GM18508 (cell line): Measurements from ENCODE around the gene OXLD1.
A peak's percentile ranks its signal among the peaks of the same experiment; 100 is the strongest.
"Not testable (repeated sequence)": the region's sequence is repeated elsewhere in the genome, so short reads cannot be mapped to it uniquely, and the experiment has no call there.

ENCODE experiments used
- ATAC-seq: cut with Tn5 transposase; IDR thresholded peaks from one replicate; pipeline ENCODE4 v1.9.1; 2021; ENCODE audit warnings: moderate number of reproducible peaks; ENCODE audit not compliant: insufficient read depth, unreplicated experiment

Gene OXLD1

DNA sequence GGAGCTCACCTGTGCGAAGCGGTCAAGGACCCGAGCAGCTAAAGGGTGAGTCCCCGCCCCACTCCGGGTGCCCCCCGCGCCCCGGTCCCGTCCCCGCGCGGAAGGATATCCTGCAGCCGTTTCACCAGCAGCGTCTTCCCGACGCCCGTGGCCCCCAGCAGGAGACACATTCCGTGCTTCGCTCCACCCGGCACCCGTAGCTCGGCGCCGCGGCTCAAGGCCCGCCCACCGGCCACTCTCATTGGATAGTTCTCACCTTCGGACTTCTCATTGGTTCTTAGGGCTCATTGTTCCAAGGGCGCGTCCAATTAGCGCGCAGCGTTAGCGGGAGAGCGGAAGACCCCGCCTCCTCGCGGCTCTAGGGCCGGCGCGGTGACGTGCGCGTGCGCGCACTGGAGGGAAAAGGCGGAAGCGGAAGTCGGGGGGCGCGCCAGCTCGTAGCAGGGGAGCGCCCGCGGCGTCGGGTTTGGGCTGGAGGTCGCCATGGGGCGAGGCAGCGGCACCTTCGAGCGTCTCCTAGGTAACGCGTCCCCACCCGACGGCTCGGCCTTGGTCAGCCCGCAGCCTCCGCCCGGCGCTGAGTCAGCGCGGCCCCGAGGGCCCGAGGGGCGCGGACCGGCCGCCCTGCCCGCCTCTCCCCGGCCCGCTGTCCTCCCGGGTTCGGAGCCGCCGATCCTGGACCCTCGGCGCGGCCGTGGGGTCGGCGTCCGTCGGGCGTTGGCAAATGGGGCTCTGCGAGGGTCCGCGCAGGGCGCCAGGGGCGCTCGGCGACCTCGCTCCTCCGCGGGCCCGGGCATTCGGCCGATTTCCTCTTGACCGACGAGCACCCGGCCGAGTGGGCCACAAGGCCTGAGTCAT lies 17.4 kb upstream of the OXLD1 start, which contains the start of the genes ARL16 and HGS:
Gene ARL16 (minus strand): TSS at position 214 of the 858 bp plus-strand sequence. CDS start 44 bp downstream, at position 170.
Gene HGS (plus strand): TSS at position 428 of the 858 bp plus-strand sequence. CDS start 56 bp downstream, at position 484.
- peak; percentile 86 for ATAC-seq

DNA sequence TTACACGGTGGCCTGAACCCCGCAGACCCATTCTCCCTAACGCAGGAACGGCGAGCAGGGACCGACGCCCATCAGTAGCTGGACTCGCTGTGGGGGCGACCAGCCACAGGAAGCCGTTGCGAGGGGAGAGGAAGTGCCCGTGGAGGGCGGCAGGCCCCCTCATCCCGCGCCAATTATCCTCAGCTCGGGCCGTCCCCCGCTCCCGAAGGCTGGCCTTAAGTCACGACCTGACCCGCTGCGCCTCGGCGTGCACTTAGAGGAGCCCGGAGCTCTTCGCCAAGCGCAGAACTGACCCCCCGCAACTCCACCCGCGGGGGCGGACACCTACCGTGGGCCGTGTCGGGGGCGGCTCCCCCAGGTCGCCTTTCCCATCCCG lies 16.8 kb upstream of the OXLD1 start:
- no peak for ATAC-seq

DNA sequence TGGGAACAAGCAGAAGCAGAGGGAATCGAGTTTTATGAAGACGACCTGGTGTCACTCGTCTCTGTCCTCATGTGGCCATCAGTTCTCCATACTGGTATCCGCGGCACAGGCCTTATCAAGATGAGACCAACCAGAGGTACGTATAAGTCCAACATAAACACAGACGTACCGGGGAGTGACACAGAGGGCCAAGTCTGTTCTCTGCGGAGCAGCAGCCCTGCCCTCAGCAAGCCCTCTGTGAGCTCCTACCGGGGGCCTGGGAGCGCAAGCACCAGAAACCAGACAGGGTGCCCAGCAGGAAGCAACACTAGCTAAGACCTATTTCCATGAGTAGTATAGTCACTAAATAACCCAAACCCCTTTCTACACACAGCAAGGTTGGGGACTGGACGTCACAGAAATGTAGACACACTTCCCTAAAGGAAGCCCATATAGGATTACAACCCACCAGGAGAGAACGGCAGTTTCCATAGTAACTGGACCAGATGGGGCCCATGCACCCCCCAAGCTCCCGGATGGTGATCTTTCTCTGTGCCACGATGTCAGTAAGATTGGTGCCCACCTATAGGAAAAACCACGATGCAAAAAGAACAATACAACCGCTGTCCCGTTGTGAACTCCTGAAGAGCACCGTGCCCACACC lies 16.3 kb upstream of the OXLD1 start:
- no peak for ATAC-seq

DNA sequence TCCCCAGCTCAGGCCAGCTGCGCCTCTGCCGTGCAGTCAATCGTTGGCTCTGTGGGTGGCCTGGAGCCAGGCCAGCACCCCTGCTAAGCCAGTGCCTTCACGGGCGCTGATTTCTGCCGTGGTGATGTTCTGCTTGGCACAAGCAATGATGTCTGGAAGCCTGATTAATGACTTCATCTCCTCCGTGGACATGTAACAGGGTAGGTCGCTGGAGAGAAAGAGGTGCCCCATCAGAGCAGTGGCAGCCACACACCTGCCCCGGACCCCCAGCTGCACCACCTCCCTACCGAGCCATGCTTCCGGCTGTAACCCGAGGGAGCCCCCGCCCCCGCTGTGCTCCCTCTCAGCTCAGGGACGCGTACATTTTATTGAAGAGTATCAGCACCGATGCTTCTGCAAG lies 15.3 kb upstream of the OXLD1 start:
- no peak for ATAC-seq

DNA sequence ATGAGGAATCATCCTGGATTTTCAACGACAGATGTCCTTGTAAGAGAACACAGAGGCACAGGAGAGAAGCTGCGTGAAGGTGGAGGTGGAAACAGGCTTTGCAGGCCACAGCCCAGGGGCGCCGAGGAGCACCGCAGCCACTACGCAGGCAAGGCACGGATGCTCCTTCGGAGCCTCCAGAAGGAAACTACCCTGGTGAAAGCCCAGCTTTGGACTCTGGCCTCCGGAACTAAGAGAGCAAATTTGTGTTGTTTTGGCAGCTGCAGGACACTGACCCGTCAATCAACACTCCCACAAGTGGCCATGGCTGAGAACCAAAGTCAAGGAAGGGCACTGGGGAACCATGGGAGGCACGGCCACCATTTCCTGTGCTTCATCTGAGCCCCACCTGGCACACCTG lies 13.7 kb upstream of the OXLD1 start:
- no peak for ATAC-seq

DNA sequence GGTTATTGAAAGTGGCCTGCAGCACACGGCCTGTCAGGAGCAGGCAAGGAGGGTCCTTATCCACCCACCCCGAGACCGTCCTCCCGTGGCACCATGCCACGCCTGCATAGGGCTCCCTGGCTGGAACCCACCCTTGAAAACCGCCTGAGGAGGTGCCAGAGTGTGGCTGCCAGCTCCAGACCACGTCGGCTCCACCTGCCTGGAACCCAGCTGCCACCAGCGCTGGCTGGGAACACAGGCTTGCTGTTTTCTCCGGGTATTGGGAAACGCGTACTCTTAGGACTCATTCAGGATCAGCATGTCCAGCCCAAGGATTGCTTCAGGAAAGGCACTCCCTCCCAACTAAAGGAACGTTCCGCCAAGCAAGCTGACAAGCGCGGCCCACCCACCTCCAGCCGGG lies 10.5 kb upstream of the OXLD1 start:
- ATAC-seq = no peak

DNA sequence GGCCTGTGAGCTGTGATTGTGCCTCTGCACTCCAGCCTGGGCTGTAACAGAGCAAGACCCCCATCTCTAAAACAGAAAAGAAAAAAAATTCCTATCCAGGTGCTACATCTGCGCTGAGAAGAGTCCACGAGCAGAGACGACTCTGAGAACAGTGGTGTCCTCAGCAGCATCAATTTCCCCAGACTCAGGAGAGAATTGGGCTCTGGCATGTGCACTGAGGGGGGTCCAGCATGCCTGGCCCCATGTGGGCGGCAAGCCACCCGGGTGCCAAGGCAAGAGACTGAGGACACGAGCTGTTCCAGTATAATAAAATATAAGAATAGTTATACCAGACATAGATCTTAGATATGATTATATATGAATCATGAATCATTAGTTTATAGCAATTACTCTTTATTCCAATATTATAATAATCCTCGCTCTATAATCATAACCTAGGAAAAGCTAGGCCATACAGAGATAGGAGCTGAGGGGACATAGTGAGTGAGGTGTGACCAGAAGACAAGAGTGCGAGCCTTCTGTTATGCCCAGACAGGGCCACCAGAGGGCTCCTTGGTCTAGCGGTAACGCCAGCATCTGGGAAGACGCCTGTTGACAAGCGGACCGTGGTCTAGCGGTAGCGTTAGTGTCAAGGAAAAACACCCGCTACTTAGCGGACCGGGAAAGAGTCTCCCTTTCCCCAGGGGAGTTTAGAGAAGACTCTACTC lies 9.3 kb upstream of the OXLD1 start:
- ATAC-seq = not testable (repeated sequence)

DNA sequence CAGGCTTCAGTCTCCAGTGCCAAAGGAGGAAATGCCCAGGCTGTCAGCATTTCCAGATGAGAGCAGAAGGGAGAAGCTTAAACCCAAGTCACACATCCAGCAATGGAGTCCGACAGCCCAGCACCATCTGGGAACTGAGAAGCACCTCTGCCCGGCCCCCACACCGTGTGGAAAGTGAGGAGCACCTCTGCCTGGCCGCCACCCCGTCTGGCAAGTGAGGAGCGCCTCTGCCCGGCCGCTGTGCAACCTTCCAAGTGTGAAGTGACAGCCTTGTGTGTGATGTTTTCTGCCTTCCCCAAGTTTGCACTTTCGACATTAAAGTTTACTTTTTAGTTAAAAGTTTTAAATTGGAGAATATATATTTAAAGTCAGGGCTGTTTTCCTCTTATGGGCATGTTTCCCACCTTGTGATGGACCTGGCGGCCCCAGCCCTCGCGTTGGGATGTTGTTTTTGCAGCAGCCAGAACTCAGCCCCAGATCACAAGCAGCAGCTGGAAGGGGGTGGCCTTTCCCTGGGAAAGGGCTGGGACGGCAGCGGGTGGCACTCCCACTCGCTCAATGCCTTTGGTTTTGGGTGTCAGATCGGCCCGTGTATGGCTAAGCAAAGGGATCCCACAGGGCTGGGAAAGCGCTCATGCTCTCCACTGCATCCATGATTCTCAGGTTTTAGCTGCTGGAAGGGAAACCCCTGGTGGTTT lies 7.3 kb upstream of the OXLD1 start:
- no peak for ATAC-seq

DNA sequence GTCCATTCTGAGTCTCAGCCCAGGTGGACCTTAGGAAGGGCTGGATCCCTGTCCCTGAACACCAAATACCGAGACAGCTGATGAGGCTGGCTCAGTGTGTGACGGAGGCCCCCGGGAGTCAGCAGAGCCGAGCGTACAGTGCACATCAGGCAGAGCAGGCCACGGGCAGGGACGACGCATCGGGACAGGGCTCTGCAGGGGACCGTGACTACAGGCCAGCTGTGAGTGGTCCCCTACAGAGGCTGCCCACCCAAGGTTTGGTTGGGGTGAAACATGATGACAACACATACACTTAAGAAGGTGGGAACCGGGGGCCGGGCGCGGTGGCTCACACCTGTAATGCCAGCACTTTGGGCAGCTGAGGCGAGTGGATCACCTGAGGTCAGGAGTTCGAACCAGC lies 6.5 kb upstream of the OXLD1 start:
- no peak for ATAC-seq

DNA sequence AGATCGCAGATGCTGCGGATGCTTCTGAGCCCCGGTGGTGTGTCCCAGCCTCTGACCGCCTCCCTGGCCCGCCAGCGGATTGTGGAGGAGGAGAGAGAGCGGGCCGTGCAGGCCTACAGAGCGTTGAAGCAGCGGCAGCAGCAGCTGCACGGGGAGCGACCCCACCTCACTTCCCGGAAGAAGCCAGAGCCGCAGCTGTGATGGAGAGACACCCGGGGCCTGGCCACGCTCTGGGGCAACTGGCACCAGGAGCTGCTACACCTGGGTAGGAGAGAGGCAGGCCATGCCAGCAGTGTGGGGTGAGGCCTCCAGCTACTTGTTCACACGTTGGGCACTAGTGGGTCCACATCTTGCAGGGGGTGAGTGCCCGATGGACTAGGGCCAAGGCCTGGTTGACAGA lies 6.1 kb upstream of the OXLD1 start:
- no peak for ATAC-seq

DNA sequence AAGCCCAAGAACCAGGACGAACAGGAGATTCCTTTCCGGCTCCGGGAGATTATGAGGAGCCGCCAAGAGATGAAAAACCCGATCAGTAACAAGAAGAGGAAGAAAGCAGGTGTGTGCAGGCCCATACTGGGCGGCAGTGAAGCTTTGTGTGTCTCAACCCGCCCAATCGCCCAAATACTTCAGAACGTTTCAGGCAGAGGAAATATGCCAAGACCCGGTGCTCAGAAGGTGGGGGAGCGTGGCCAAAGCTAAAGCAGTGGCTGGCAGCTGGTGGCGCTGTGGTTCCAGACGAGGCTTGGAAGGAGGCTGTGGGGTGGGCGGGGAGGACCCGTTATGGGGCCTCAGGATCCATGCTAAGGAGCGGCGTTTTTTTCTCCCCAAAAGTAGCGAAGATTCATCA lies 1.3 kb upstream of the OXLD1 start:
- no peak for ATAC-seq

DNA sequence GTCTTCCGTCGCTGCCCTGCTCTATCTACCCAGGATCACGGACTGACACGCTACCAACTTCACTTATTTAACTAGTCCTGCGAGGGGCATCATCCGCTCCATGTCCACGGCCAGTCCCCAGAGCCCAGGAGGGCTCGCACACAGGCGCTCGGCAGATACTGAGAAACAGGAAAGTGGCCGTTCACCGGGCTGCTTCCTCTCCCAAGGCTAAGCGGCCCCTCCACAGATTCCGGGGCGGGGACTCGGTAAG lies 388 bp downstream of the OXLD1 start:
- ATAC-seq = no peak

DNA sequence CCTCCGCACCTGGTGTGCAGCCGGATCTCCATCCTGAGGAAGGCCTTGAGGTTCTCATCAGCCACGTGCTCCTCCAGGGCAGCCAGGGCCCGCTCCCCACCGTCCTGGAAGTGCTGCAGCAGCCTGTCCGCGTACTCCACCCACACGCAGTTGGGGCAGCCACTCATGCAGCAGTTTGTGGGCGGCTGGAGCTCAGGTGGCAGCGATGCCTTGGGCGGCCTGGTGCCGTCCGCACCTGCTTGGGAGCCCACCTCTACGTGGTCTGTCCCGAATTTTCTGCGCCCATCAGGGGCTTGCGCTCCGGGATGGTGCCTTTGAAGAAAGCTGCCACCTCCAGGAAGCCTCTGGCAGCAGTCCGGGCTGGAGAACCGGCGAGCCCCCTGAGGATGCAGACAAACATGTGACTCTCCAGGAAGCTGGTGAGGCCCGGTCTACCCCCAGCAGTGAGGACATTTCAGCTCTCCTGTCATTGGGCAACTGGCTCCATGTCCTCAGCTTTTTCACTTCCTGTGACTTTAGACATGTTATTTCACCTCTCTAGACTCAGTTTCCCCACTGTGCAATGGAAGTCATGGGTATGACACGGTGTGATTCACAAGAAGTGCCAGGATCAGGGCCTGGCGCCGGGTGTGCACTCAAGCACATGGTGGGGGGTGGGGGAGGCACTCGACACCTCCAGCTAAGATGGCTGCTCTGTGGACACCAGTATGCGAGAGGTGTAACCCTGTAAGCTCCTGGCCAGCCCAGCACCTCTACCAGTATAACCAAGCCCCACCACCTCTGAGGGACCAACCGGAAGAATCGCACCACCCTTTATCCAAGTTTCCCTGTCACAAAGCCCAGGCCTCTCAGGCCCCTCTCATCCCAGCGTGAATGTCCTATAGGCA lies 957 bp downstream of the OXLD1 start:
- ATAC-seq = no peak

DNA sequence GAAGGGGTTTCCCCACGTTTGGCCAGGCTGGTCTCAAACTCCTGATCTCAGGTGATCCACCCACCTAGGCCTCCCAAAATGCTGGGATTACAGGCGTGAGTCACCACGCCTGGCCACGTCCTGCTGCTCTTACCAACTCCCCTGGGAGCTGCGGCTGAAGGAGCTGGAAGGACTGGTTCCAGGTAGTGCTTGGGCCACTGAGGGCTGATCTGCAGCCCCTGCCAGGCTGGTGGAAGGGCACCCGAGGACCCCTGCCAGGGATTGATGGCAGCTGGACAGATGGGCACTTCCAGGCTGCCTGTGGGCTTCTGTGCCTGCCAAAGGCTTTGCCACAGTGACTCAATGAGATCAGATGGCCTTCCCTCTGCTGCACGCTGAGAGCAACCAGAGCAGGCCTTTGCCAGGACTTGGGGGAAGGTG lies 2.3 kb downstream of the OXLD1 start:
- no peak for ATAC-seq

DNA sequence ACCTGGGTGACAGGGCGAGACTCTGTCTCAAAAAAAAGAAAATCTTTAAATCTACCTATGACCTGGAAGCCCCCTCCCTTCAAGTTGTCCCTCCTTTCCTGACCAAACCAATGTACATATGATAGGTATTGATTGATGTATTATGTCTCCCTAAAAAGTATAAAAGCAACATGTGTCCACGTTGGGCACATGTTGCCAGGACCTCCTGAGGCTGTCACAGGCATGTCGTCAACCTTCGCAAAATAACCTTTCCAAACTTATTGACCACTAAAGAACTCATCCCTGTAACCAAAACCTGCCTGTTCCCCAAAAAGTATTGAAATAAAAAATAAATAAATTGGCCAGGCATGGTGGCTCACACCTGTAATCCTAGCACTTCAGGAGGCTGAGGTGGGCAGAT lies 4.4 kb downstream of the OXLD1 start:
- ATAC-seq = no peak

DNA sequence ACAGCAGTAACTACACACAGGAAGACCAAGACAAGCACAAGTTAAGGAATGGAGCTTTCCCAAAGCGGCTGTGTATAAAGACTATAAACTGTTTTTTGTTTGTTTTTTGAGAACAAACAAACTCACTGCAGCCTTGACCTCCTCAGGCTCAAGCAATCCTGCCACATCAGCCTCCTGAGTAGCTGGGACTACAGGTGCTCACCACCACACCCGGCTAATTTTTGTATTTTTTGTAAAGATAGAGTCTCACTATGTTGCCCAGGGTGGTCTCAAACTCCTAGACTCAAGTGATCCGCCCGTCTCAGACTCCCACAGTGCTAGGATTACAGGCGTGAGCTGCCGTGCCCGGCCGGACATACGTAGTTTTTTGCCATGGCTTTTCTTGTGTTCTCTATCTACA lies 6.0 kb downstream of the OXLD1 start:
- no peak for ATAC-seq

DNA sequence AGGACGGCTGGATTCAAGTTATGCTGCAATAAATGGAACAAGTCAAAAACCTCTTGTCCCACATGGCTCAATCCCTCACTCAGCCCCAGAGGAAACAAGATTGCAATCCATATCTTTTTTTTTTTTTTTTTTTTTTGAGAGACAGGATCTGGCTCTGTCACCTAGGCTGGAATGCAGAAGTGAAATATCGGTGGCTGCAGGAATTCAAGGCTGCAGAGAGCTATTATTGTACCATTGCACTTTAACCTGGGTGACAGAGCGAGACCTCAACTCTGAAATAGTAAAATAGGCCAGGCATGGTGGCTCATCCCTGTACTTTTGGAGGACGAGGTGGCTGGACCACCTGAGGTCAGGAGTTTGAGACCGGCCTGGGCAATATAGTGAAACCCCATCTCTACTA lies 7.4 kb downstream of the OXLD1 start:
- no peak for ATAC-seq

DNA sequence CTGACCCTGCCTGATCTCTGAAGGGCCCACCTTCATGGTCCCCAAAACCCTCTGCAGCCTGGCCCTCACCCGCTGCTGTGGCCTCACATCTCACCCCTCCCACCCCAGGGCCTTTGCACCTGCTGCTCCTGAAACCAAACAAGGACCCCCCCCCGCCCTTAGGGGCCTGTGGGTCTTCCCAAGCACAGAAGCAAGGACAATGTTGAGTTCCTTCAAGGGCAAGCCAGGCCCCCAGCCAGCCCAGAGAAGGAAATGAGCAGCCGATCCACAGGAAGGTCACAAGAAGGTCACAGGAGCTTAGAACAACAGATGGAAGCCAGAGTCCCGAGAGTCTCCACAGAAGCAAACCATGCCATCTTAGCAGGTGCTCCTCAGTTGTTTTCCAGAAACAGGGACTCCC lies 9.6 kb downstream of the OXLD1 start:
- ATAC-seq = no peak

DNA sequence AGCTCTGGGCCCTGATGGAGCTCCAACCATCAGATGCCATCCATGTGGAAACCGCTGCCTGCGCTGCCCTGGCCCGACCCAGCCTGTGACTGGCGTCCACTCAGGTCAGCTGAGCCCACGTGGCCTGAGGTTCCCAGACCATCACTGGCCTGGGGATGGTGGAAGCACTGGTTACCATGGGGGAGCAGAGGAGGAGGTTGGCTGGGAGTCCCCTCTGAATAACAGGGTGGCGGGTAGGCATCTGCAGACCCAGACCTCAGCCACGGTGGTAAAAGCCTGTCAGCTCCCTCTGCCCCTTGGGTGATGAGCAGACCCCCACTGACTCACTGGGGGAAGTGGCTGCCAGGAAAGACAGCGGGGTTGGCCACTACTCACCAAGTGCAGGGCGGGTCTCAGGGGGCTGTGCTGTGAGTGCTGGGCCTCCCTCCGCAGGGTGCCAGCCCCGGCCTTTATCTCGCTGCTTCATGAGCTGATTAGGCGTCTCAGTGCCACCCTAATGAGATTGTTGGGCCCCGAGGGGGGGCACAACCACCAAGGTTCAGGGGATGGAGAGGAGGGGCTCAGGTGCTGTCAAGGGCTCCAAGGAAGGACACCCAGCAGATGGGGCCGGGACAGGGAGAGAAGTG lies 10.2 kb downstream of the OXLD1 start, which contains the start of gene PDE6G:
Gene PDE6G (minus strand): TSS at position 425 of the 626 bp plus-strand sequence. CDS start 3,237 bp downstream, outside the sequence.
- ATAC-seq = no peak
